Measurements from ENCODE around the gene TSPAN16. TPM values are rescaled to one million over a fixed set of nuclear protein-coding genes. Genes with fewer than 3 reads are reported as not detected.
A peak's percentile ranks its signal among the peaks of the same experiment; 100 is the strongest.
"Not testable (repeated sequence)": the region's sequence is repeated elsewhere in the genome, so short reads cannot be mapped to it uniquely, and the experiment has no call there.

Gene TSPAN16
- polyA plus RNA-seq, 3 donors: not detected

DNA sequence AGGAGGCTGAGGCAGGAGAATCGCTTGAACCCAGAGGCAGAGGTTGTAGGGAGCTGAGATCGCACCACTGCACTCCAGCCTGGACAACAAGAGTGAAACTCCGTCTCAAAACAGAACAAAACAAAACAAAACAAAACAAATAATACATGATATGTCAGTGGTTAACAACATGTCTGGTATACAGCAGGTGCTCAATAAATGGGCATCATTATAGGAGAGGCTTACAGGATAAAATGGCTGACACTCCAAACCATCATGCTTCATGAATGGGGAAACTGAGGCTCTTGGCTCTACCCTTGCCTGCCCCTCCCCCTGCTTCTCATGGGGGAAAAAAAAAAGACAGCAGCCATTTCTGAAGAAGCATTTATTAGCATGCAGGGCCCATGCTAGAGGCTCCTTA lies 46.5 kb downstream of the TSPAN16 start:
- no peak for DNase-seq

DNA sequence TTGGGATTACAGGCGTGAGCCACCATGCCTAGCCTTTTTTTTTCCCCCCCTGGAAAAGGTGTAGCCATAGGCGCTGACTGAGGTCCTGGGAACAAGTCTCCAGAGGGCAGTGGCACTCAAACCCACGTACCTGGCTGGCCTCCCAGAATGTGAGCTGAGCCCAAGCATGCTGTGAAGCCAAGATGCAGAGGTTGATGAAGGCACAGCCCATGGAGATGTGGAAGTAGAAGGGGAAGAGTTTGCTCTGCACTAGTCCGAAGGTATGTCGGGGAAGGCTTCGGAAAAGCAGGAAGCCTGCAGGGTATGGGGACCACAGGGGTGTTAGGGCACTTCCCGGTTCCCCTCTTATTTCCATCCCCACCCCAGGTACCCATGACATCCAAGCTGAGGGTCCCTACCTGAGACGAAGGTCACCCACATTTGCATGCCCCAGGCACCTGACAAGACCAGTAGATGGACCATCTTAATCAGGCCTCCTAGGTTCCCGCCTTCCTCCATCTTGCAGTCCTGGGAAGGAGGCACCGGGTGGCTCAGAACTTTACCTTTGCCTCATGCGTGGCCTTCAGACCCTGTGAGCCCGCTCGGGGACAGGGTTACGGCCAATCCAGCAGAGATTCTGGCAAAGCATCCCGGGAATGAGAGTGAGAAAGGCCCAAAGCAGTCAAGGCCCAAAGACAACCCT lies 49.3 kb downstream of the TSPAN16 start:
- no peak for DNase-seq

DNA sequence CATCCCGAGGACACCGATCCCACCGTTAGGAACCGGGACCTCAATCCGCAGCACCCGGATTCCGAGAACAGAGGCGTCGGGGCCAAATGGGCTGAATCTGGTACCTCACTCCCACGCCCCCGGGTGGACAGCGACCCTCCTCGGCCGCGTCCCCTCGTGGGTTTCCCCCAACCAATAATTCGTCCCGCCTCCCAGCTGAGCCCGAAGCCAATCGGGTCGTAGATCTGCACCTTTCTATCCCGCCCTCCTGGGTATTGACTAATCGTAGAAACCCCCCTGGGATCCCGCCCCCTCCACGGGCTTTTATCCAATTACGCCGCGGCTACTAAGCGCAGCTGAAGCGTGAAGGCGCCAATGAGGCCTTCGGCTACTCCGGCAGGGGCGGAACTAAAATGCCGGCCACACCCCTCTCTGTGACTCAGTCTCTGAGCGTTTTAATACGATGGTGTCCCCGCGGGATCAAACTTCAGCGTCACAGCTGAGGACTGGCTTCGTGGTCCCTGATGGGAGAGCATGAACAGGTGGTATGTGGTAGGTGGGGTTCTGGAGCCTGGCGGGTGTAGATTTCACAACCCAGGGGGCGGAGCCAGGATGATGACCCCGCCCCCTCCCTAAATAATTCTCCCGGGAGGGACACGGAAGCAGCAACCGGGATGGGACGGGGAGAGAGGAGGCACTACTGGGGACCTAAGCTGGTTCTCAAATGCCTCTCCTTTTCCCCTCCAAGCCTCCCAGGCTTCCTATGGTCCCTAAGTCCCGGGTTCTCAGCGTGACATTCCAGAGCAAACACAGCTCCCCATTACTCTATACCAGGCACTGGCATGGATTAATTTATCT lies 50.4 kb downstream of the TSPAN16 start, which contains the start of the genes CCDC159 and TMEM205:
Gene CCDC159 (plus strand): TSS at position 416 of the 837 bp plus-strand sequence. CDS start 88 bp downstream, at position 504.
Gene TMEM205 (minus strand): TSS at position 165 of the 837 bp plus-strand sequence. CDS start 649 bp downstream, outside the sequence.
- DNase-seq: peak; percentile 99

DNA sequence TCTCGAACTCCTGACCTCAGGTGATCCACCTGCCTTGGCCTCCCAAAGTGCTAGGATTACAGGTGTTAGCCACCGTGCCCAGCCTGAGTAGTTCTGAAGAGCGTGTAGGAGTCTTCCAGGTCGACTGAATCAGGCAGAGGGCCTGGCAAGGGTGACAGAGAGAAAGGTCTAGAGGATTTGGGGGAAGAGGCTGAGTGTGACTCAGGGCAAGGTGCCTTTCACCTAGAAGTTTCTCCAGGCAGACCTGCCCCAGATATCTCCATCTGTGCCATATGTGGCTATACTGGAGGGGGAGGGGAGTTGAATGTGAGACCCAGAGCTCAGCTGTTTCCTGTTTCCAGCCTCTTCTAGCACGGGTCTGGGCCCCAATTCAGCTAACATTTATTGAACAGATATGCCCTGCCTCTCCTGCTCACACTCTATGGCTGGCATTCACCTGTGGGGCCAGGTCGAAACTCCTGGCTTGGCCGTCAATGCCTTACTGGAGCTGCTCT lies 51.6 kb downstream of the TSPAN16 start:
- DNase-seq: no peak

DNA sequence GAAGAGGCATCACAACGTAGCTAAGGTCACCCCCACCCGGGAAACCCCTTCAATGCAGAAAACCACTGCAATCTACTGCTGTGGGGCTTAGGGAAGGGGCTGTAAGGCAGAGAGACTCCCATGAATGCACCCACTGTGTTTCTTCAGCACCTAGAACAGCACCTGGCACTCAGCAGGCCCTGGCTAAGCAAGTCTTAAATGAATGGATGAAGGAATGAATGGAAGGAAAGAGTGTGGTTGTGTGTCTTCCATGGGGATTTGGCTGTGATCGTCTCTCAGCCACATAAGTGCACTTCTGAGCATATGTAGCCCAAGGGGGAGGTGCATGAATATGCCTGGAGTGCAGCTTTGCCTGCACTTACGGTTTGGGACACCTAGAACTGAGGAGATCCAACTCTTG lies 53.2 kb downstream of the TSPAN16 start:
- DNase-seq: no peak

DNA sequence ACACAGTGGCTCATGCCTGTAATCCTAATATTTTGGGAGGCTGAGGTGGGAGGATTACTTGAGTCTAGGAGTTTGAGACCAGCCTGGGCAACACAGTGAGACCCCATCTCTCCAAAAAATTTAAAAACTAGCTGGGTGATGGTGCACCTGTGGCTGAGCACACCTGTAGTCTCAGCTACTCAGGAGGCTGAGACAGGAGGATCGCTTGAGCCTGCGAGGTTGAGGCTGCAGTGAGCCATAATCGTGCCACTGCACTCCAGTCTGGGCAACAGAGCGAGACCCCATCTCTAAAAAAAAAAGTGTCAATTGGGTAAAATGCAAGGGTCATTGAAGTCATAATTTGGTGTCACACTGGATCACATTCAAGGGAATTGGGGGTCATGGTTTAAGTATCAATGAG lies 58.1 kb downstream of the TSPAN16 start:
- not testable (repeated sequence) for DNase-seq

DNA sequence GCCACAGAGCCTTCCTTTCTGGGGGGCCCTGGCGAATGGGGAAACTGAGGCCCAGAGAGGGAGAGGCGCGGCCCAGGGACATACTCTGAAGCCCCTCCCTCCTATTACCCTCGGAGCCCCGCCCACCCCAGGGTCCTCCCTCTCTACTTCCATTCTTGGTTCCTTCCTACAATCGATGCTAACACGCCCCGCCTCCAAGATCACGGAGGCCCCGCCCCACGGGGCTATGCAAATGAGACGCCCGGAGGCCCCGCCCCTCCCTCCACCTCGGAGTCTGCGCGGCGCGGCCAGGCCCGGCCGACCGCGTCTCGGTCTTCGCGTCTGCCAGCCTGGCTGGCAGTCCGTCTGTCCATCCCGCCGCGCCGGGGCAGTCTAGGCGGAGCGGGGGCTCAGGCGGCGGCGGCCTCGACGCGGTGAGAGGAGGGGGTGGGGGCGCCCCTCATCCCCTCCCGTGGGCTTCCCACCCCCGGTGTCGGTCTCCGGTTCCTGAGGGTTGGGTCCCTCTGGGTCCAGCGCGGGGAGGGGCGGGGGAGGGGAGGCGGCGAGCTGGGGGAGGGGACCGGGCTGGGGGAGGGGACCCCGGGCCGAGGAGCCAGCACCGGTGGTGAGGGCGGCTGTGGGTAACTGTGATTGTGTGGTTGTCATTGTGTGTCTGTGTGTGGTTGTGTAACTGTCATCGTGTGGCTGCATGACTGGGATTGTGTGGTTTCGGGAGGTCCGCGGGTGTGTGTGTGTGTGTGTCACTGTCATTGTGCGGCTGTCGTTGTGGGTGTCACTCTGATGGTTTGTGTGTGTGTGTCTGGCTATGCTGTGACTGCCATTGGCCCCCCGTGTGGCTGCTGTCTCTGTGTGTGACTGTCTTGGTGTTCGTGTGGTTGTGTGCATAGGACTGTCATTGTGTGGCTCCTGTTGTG lies 59.5 kb downstream of the TSPAN16 start, which contains the start of gene PLPPR2:
Gene PLPPR2 (plus strand): TSS at position 273 of the 914 bp plus-strand sequence. CDS start 2,242 bp downstream, outside the sequence.
- DNase-seq: peak; percentile 86

DNA sequence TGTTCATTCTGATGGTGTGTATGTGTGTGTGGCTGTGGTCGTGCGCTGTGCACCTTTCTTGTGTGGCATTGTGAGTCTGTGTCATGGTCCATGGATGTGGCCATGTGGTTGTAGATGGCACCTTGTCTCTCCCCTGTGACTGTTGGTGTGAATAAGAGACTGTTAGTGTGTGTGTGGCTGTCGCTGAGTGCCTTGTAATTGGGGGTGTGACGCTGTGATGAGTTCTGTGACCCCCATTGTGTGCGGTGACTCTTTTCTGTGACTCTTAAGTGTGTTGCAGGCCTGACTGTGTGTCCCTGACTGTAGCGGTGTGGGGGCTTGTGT lies 60.1 kb downstream of the TSPAN16 start:
- DNase-seq: no peak

DNA sequence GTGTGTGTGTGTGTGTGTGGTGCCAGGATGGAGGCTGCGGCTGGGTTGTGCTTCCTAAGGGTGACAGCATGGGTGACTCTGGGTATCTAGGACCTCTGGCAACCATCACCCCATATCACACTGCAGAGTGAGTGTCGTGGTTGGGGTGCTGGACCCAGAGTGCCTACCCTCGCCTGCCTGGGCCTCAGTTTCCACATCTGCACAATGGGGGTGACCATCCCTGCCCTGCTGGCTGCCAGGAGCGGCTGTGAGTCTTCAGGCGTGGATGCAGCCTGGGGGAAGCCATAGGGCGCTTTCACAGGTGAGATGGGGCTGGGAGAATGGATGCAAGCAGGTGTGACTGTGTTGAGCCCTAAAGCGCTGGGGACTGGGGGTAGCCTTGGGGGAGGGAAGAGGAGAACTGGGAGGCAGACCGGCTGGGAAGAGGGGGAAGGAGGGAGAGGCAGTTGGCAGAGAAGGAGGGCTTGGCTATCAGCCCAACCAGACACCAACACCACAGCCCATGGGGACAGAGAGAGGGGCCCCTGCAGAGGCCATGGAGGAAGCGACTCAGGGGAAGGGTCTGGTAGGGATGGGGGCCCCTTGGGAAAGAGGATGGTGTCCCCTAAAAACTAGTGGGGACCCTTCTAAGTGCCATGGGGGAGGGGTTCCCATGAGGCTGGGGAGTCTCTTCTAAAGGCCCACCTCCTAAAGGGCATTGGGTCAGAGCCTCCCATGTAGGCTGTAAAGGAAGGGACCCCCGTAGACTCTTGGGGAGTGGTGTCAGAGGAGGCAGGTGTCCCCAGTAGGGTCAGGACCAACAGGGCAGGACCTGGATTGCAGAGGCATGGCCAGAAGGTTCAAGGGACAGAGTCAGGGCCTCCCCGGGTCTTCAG lies 61.0 kb downstream of the TSPAN16 start:
- DNase-seq: no peak

DNA sequence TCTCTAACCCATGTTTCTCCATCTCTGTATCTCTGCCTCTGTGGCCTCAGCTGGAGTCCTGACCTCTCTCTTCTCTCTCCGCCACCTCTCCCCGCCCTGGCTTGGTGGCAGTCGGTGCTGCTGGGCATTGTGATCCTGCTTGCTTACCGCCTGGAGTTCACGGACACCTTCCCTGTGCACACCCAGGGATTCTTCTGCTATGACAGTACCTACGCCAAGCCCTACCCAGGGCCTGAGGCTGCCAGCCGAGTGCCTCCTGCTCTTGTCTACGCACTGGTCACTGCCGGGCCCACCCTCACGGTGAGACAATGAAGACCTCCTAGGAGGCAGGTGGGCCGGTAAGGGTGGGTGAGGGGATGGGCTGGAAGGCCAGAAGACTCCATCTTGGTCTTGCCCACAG lies 63.5 kb downstream of the TSPAN16 start:
- no peak for DNase-seq

DNA sequence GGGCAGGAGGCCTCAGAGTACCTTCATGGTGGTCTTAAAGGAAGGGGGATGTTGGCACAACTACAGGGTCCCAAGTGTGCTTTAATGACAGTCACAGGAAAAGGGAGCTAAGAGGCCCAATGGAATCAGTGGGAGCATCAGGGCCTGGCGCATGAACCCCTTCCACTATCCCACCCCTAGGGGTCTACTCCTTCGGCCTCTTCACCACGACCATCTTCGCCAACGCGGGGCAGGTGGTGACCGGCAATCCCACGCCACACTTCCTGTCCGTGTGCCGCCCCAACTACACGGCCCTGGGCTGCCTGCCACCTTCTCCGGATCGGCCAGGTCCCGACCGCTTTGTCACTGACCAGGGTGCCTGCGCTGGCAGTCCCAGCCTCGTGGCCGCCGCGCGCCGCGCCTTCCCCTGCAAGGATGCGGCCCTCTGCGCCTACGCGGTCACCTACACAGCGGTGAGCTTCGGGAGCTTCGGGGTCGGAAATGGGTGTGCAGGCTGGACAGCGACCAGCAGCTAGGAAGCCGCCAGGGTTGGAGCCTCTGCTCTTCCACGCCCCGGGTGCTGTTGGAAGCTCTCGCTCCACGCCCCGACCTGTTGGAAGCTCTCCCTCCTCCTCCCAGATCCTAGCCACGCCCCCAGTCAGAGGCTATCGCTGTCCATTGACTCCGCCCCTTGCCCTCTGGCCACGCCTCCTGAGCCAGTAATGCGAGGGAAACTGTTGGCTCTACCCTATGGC lies 65.2 kb downstream of the TSPAN16 start:
- DNase-seq: no peak

DNA sequence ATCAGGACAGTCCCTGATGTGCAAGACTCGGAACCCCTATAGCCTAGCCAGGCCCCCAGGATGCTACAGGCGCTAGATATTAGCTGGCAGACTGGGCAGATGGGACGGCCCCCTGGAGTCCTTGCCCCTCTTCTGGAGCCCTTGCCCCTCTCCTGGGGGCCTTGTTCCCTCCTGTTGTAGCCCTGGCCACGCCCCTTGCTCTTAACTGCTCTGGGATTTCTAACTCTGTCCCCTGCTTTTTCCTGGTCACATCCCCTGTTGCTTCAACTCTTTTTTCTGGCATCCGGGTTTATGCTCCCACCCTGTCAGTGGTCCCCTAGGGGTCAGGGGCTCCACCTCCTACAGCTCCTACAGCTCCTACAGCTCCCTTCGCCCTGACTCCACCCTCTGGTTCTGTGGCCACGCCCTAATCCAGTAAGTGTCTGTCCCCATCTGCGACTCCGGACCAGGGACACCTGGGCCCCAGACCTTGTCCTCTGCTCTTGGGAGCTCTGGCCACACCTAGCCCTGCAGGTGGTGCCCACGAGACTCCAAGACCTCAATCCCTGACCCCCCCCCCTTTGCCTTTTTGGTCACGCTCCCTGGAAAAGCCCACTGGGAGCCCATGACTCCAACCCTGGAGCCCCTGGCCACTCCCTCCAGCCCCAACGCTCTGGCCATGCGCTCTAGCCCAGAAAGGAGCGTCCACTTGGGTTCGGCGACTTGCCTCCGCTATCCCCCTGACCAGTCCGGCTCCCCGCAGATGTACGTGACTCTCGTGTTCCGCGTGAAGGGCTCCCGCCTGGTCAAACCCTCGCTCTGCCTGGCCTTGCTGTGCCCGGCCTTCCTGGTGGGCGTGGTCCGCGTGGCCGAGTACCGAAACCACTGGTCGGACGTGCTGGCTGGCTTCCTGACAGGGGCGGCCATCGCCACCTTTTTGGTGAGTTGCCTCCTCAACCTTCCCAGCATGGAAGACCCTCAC lies 66.1 kb downstream of the TSPAN16 start:
- no peak for DNase-seq

DNA sequence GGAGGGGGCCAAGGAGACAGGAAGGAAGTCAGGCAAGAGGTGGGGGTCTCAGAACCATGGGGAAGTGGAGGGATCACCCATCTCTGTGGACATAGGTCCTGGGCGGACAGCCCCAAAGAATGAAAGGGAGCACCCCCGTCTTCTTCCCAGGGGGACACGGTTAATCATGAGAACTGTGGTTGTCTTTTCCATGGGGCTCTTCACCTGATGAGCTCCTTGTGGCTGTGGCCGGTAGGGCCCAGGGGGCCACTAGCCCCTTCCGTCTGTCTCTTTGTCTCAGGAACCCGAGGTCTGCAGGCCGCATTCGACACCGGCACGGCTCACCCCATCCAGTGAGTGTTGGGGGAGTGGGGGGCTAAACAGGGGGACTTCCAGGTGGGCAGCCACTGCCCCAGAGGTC lies 67.9 kb downstream of the TSPAN16 start:
- no peak for DNase-seq

DNA sequence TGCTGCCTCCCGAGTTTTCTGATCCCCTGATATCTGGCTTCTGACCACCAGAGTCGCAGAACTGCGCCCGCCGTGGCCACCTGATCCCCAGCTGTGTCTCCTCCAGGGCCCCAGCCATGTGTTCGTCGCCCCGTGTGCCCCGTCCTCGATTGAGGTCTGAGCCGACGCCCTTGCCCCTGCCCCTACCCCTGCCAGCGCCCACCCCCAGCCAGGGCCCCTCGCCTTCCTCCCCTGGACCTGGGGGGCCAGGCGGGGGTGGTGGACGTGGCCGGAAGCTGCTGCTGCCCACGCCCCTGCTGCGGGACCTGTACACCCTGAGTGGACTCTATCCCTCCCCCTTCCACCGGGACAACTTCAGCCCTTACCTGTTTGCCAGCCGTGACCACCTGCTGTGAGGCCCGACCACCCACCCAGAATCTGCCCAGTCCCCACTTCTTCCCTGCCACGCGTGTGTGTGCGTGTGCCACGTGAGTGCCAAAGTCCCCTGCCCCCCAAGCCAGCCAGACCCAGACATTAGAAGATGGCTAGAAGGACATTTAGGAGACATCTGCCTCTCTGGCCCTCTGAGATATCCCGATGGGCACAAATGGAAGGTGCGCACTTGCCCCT lies 68.4 kb downstream of the TSPAN16 start:
- no peak for DNase-seq

DNA sequence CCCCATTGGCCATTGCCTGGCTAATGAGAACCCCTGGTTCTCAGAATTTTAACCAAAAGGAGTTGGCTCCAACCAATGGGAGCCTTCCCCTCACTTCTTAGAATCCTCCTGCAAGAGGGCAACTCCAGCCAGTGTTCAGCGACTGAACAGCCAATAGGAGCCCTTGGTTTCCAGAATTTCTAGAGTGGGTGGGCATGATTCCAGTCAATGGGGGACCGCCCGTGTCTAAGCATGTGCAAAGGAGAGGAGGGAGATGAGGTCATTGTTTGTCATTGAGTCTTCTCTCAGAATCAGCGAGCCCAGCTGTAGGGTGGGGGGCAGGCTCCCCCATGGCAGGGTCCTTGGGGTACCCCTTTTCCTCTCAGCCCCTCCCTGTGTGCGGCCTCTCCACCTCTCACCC lies 69.0 kb downstream of the TSPAN16 start:
- DNase-seq: no peak
